Parathyroid adenoma (tissue), 2 donors: Measurements from ENCODE around the gene LAG3.

Experiments used
- H2AFZ ChIP-seq: fragments of 300-600 bp; sonication (generic); one replicate; pipeline ENCODE4 v1.7.0; 2017; ENCODE audit warnings: antibody characterized with exemption, mild to moderate bottlenecking
- H3K27ac ChIP-seq: fragments of 300-600 bp; sonication (generic); one replicate; pipeline ENCODE4 v1.7.0; 2017
- H3K27me3 ChIP-seq: fragments of 300-600 bp; sonication (generic); one replicate; pipeline ENCODE4 v1.7.0; 2017; ENCODE audit warnings: low read length; ENCODE audit not compliant: control insufficient read depth, insufficient read depth
- H3K36me3 ChIP-seq: fragments of 300-600 bp; sonication (generic); one replicate; pipeline ENCODE4 v1.7.0; 2017; ENCODE audit warnings: low read length; ENCODE audit not compliant: control insufficient read depth, insufficient read depth
- H3K4me1 ChIP-seq: fragments of 300-600 bp; sonication (generic); one replicate; pipeline ENCODE4 v1.7.0; 2017; ENCODE audit warnings: control low read depth
- H3K4me2 ChIP-seq: fragments of 300-600 bp; sonication (generic); one replicate; pipeline ENCODE4 v1.7.0; 2017; ENCODE audit warnings: low read length
- H3K4me3 ChIP-seq: fragments of 300-600 bp; sonication (generic); one replicate; pipeline ENCODE4 v1.7.0; 2017; ENCODE audit warnings: low read depth, low read length
- H3K79me2 ChIP-seq: fragments of 300-600 bp; sonication (generic); one replicate; pipeline ENCODE4 v1.7.0; 2017; ENCODE audit warnings: control low read depth
- H3K9ac ChIP-seq: fragments of 300-600 bp; sonication (generic); one replicate; pipeline ENCODE4 v1.7.0; 2017; ENCODE audit warnings: mild to moderate bottlenecking
- H3K9me3 ChIP-seq: fragments of 300-600 bp; sonication (generic); one replicate; pipeline ENCODE4 v1.7.0; 2017; ENCODE audit warnings: low read length; ENCODE audit not compliant: control insufficient read depth
- TF ChIP-seq, protein P1 (sequence below): fragments of 300-600 bp; sonication (generic); IDR thresholded peaks from one replicate; pipeline ENCODE4 v1.7.0; 2017; ENCODE audit warnings: antibody characterized with exemption, mild to moderate bottlenecking
- donor health status: primary hyperparathyroidism.

LAG3 gene

DNA sequence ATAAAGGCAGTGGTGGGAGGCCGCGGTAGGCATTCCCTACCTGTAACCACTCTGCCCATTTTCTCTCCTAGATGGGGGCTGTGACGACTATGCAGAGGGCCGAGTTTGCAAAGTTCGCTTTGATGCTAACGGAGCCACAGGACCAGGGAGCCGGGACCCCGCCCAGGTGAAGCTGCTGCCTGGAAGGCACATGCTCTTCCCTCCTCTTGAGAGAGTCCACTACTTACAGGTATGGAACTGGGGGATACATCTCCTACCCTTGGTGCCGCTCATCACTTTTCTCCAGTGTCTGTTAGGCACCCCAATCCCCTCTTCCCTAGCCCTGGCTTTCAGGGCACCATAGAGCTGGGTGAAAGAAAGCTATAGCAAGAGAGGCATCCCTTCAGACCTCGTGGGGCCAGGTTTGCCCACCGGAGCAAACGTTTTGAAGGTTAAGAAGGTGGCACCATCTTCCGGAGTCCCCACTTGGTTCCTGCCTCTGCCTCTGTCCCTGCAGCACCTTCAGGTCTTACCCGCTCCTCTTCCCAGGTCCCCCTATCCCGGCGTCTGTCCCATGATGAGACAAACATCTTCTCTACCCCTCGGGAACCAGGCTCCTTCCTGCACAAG is 53.9 kb downstream of the LAG3 start:
- Histone ChIP-seq H3K4me3 (no peak overlapping the region), H3K79me2 (no peaks in the 10 kb centered on the region), H3K4me2 (no peak overlapping the region), H3K27me3 (no peaks in the 10 kb centered on the region), H3K27ac (no peak overlapping the region), H3K9ac (no peak overlapping the region), H2AFZ (no peak overlapping the region), H3K36me3 (no peaks in the 10 kb centered on the region), H3K9me3 (no peaks in the 10 kb centered on the region), H3K4me1 (peaks cover 19% of the 10 kb centered on the region)
- TF ChIP-seq, protein P1, sequence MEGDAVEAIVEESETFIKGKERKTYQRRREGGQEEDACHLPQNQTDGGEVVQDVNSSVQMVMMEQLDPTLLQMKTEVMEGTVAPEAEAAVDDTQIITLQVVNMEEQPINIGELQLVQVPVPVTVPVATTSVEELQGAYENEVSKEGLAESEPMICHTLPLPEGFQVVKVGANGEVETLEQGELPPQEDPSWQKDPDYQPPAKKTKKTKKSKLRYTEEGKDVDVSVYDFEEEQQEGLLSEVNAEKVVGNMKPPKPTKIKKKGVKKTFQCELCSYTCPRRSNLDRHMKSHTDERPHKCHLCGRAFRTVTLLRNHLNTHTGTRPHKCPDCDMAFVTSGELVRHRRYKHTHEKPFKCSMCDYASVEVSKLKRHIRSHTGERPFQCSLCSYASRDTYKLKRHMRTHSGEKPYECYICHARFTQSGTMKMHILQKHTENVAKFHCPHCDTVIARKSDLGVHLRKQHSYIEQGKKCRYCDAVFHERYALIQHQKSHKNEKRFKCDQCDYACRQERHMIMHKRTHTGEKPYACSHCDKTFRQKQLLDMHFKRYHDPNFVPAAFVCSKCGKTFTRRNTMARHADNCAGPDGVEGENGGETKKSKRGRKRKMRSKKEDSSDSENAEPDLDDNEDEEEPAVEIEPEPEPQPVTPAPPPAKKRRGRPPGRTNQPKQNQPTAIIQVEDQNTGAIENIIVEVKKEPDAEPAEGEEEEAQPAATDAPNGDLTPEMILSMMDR, result no peak

DNA sequence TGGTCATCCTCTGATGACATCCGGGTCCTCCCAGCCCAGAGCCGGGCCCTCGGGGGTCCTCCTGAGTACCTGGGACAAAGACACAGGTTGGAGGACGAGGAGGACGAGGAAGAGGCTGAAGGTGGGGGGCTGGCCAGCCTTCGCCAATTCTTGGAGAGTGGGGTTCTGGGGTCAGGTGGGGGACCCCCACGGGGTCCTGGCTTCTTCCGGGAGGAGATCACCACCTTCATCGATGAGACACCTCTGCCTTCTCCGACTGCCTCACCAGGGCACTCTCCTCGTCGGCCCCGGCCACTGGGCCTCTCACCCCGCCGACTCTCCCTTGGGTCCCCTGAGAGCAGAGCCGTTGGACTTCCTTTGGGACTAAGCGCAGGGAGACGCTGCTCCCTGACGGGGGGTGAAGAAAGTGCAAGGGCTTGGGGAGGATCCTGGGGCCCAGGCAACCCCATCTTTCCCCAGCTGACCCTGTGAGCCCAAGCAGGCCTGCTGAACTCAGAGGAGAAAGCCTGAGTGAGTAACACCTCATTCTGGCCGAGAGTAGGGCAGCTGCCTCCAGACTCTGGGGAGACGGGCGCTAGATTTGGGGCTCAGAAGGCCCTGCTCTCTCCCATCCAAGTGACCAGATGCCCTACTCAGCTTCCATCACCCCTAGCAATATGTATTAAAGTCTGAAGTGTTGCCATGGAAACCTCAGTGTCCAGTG is 54.6 kb downstream of the LAG3 start:
- no peak overlapping the region for H3K9ac ChIP-seq
- H3K36me3 ChIP-seq, result no peaks in the 10 kb centered on the region
- H3K27ac ChIP-seq, result no peak overlapping the region
- H3K4me2 ChIP-seq, result peak overlapping the region; percentile 9
- no peaks in the 10 kb centered on the region for H3K79me2 ChIP-seq
- no peaks in the 10 kb centered on the region for H3K9me3 ChIP-seq
- peak overlapping the region; percentile 7 for H2AFZ ChIP-seq
- H3K27me3 ChIP-seq, result no peaks in the 10 kb centered on the region
- peaks cover 19% of the 10 kb centered on the region for H3K4me1 ChIP-seq
- TF ChIP-seq, protein P1, result no peak
- no peak overlapping the region for H3K4me3 ChIP-seq

DNA sequence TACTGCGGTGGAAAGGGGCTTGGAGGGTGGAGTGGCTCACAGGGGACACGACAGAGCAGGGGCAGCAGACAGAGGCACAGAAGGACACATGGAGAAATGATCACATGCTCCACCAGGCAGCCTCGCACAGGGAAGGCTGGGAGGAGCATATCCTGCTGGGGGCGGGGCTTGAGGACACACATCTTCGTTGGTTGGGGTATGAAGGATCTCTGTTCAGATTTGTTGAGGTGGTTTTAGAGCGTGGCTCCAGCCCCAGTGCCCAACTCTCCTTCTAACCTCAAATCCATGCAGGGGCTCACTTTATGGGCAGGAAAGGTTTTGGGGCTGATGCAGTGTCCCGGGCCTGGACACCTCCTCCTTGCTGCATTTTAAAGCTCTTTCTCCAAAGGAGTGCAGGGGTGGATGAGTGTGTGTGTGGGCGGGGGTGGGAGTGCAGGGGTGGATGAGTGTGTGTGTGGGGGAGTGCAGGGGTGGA is 55.2 kb downstream of the LAG3 start:
- no peaks in the 10 kb centered on the region for H3K36me3 ChIP-seq
- H3K79me2 ChIP-seq, result no peaks in the 10 kb centered on the region
- no peak overlapping the region for H3K4me3 ChIP-seq
- TF ChIP-seq, protein P1, result no peak
- no peak overlapping the region for H3K27ac ChIP-seq
- H2AFZ ChIP-seq, result peak overlapping the region; percentile 7
- H3K9me3 ChIP-seq, result no peaks in the 10 kb centered on the region
- peaks cover 16% of the 10 kb centered on the region for H3K4me1 ChIP-seq
- H3K4me2 ChIP-seq, result peak overlapping the region; percentile 9
- H3K9ac ChIP-seq, result no peak overlapping the region
- no peaks in the 10 kb centered on the region for H3K27me3 ChIP-seq
